ENCODE results near the gene NFYC.

DNA sequence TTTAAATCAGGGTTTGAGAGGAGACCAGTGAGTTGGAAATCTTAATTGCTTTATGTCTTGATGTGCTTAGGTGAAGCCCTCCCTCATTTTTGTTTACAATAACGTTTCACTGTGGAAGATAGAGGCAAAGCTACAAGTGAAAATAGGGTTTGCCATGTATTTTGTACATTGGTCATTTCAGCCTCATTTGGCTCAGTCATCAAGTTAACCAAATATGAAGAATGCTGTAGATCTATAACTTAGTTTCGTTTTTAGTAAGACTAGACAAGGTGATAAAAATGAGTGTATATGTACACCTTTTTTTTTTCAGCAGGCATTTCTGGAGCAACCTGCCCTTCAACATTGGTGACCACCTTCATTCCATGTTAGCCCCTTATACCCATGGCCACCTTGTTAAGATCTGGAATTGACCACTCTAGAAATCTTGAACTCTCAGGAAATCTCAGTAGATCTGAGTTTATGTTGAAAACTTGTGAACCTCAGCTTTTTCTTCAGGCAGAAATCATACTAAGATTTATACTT, 2.9 kb downstream of the NFYC start:
- TF ChIP-seq, protein P1, sequence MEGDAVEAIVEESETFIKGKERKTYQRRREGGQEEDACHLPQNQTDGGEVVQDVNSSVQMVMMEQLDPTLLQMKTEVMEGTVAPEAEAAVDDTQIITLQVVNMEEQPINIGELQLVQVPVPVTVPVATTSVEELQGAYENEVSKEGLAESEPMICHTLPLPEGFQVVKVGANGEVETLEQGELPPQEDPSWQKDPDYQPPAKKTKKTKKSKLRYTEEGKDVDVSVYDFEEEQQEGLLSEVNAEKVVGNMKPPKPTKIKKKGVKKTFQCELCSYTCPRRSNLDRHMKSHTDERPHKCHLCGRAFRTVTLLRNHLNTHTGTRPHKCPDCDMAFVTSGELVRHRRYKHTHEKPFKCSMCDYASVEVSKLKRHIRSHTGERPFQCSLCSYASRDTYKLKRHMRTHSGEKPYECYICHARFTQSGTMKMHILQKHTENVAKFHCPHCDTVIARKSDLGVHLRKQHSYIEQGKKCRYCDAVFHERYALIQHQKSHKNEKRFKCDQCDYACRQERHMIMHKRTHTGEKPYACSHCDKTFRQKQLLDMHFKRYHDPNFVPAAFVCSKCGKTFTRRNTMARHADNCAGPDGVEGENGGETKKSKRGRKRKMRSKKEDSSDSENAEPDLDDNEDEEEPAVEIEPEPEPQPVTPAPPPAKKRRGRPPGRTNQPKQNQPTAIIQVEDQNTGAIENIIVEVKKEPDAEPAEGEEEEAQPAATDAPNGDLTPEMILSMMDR (conservative IDR thresholded peaks at IDR 0.05 in 1 of 2, IDR thresholded peaks at IDR 0.05 in 1 of 2; ENCODE audit: extremely low read depth in 1 of 2, insufficient read depth in 1 of 2, low read depth in 1 of 2, low read length in 2 of 2): no peak
- no peak for TF ChIP-seq EZH2 (IDR thresholded peaks at IDR 0.05; ENCODE audit: borderline replicate concordance, low read length)
